ENCODE data around the gene NFKBIA.

GRCh38 chr14:35416108-35416750, 11.7 kb upstream of the NFKBIA start:
- no peak for TF ChIP-seq CTCF (IDR thresholded peaks at IDR 0.05; ENCODE audit: low read length)
- TF ChIP-seq EZH2 (IDR thresholded peaks at IDR 0.05; ENCODE audit: borderline replicate concordance, low read length) = no peak

Measured in OCI-LY1 (cell line).